SK-N-SH (cell line): ENCODE data around the gene RETSAT. TPM values are rescaled to one million over a fixed set of nuclear protein-coding genes. Genes with fewer than 3 reads are reported as not detected.

Experiments used
- CTCF ChIA-PET: fragments of 300-600, 350-600 bp; formaldehyde crosslinking; extraction: SDS; loops from one replicate; lab custom pipeline; 2021; lab: Yijun Ruan, JAX
- POLR2A ChIA-PET: fragments of 350-600 bp; sonication (Branson Sonifier 250); formaldehyde crosslinking; extraction: SDS; loops from one replicate; lab custom pipeline; 2020; ENCODE audit warnings: antibody characterized with exemption, inconsistent platforms; lab: Yijun Ruan, JAX
- DNase-seq: peaks from one replicate; pipeline ENCODE4 v3.0.0; 2012
- H2AFZ ChIP-seq: fragments of 200-600 bp; sonication (generic); 2 replicates; pipeline ENCODE4 v1.8.1; 2016; ENCODE audit warnings: antibody characterized with exemption, mild to moderate bottlenecking, low read depth
- H3F3A ChIP-seq: fragments of 200-600 bp; sonication (generic); replicated peaks from 2 replicates; pipeline ENCODE3; 2016; ENCODE audit warnings: antibody characterized with exemption, mild to moderate bottlenecking; ENCODE audit not compliant: insufficient read depth
- H3K27ac ChIP-seq, 2 experiments: fragments of 200-500 bp in 1 of 2; fragments of 200-600 bp in 1 of 2; sonication (Bioruptor generic) in 1 of 2; sonication (generic), shearing (Covaris generic) in 1 of 2; 2 replicates each; pipeline versions ENCODE4 v1.5.1 to v1.6.1; 2014 to 2016; ENCODE audit warnings: low read depth in 2 of 2, inconsistent platforms in 1 of 2, low read length in 1 of 2, mild to moderate bottlenecking in 1 of 2, mixed read lengths in 1 of 2
- H3K27me3 ChIP-seq: fragments of 200-600 bp; sonication (generic), shearing (Covaris generic); 2 replicates; pipeline ENCODE4 v1.6.1; 2016; ENCODE audit warnings: mixed run types; ENCODE audit not compliant: insufficient read depth
- H3K36me3 ChIP-seq, 2 experiments: fragments of 200-500 bp in 1 of 2; fragments of 200-600 bp in 1 of 2; sonication (Bioruptor generic) in 1 of 2; sonication (generic) in 1 of 2; replicated peaks in 1 of 2; 2 replicates each; pipeline versions ENCODE3 to v1.5.1; 2014 to 2016; ENCODE audit warnings: low read length in 1 of 2, mild to moderate bottlenecking in 1 of 2; ENCODE audit not compliant: insufficient read depth in 2 of 2, control insufficient read depth in 1 of 2
- H3K4me1 ChIP-seq, 2 experiments: fragments of 200-500 bp in 1 of 2; fragments of 200-600 bp in 1 of 2; sonication (Bioruptor generic) in 1 of 2; sonication (generic), shearing (Covaris generic) in 1 of 2; 2 replicates each; pipeline versions ENCODE4 v1.5.1 to v1.6.1; 2014 to 2016; ENCODE audit warnings: low read depth in 1 of 2, low read length in 1 of 2, mixed run types in 1 of 2; ENCODE audit not compliant: insufficient read depth in 2 of 2, control insufficient read depth in 1 of 2
- H3K4me2 ChIP-seq: fragments of 200-600 bp; sonication (generic), shearing (Covaris generic); 2 replicates; pipeline ENCODE4 v1.6.1; 2017; ENCODE audit warnings: mixed run types
- H3K4me3 ChIP-seq, 2 experiments: fragments of 200-500 bp in 1 of 2; fragments of 200-600 bp in 1 of 2; sonication (Bioruptor generic) in 1 of 2; sonication (generic), shearing (Covaris generic) in 1 of 2; 2 replicates each; pipeline versions ENCODE4 v1.5.1 to v1.8.1; 2014 to 2016; ENCODE audit warnings: low read depth in 2 of 2, inconsistent platforms in 1 of 2, low read length in 1 of 2, mild to moderate bottlenecking in 1 of 2, mixed read lengths in 1 of 2, moderate library complexity in 1 of 2
- H3K79me2 ChIP-seq: fragments of 200-600 bp; sonication (generic); 2 replicates; pipeline ENCODE4 v1.8.1; 2017; ENCODE audit warnings: mild to moderate bottlenecking; ENCODE audit not compliant: insufficient read depth
- H3K9ac ChIP-seq: fragments of 200-600 bp; sonication (generic); 2 replicates; pipeline ENCODE4 v1.6.1; 2017; ENCODE audit warnings: mixed run types
- H3K9me2 ChIP-seq: fragments of 200-600 bp; sonication (generic); 2 replicates; pipeline ENCODE4 v1.6.1; 2017; ENCODE audit warnings: mixed run types
- H3K9me3 ChIP-seq: fragments of 200-600 bp; sonication (generic); 2 replicates; pipeline ENCODE4 v1.6.1; 2017; ENCODE audit warnings: mixed run types, mild to moderate bottlenecking, moderate library complexity
- H4K20me1 ChIP-seq: fragments of 200-600 bp; sonication (generic); 2 replicates; pipeline ENCODE4 v1.6.1; 2017; ENCODE audit warnings: mild to moderate bottlenecking, mixed run types; ENCODE audit not compliant: insufficient read depth
- CHD2 ChIP-seq: fragments of 150-350 bp; IDR thresholded peaks from 2 replicates; pipeline ENCODE4 v1.6.1; 2018; ENCODE audit warnings: low read length; ENCODE audit not compliant: partially characterized antibody
- ELF1 ChIP-seq: IDR thresholded peaks from 2 replicates; pipeline ENCODE4 v1.4.0; 2012
- EZH2phosphoT487 ChIP-seq: fragments of 200-600 bp; sonication (generic); IDR thresholded peaks from 2 replicates; pipeline ENCODE4 v1.6.1; 2017; ENCODE audit warnings: low read depth, mixed run types, mild to moderate bottlenecking, antibody characterized with exemption, moderate library complexity, borderline replicate concordance
- FOXJ3 ChIP-seq: sonication (generic); formaldehyde crosslinking; IDR thresholded peaks from 2 replicates; pipeline ENCODE4 v1.5.1; 2020; ENCODE audit warnings: mild to moderate bottlenecking, missing genetic modification reagents
- FOXM1 ChIP-seq: IDR thresholded peaks from 2 replicates; pipeline ENCODE4 v1.4.0; 2012; ENCODE audit warnings: low read depth, mild to moderate bottlenecking
- GATA2 ChIP-seq: sonication (generic); formaldehyde crosslinking; IDR thresholded peaks from 2 replicates; pipeline ENCODE4 v1.5.0; 2020; ENCODE audit warnings: mild to moderate bottlenecking, missing genetic modification reagents
- JUND ChIP-seq: IDR thresholded peaks from 2 replicates; pipeline ENCODE4 v1.4.0; 2012
- MXI1 ChIP-seq: IDR thresholded peaks from 2 replicates; pipeline ENCODE4 v1.6.1; 2012; ENCODE audit warnings: mild to moderate bottlenecking, low read depth, low read length, improper control_type of control experiment
- NFIC ChIP-seq: IDR thresholded peaks from 2 replicates; pipeline ENCODE4 v1.4.0; 2012; ENCODE audit warnings: borderline replicate concordance
- POLR2AphosphoS5 ChIP-seq: IDR thresholded peaks from 2 replicates; pipeline ENCODE4 v1.6.1; 2012; ENCODE audit warnings: low read depth, low read length
- RAD21 ChIP-seq: IDR thresholded peaks from 2 replicates; pipeline ENCODE4 v1.6.1; 2012; ENCODE audit warnings: mild to moderate bottlenecking, low read length
- RFX5 ChIP-seq: IDR thresholded peaks from 2 replicates; pipeline ENCODE4 v1.6.1; 2012; ENCODE audit warnings: mild to moderate bottlenecking, improper control_type of control experiment, low read length
- RXRA ChIP-seq: IDR thresholded peaks from 2 replicates; pipeline ENCODE4 v1.4.0; 2012; ENCODE audit warnings: low read depth, mild to moderate bottlenecking, borderline replicate concordance
- TAF1 ChIP-seq: IDR thresholded peaks from 2 replicates; pipeline ENCODE4 v1.6.1; 2012; ENCODE audit warnings: low read depth, mild to moderate bottlenecking, low read length, moderate library complexity, borderline replicate concordance
- TCF12 ChIP-seq: IDR thresholded peaks from 2 replicates; pipeline ENCODE4 v1.4.0; 2012
- TEAD4 ChIP-seq: IDR thresholded peaks from 2 replicates; pipeline ENCODE4 v1.4.0; 2012; ENCODE audit warnings: mild to moderate bottlenecking, borderline replicate concordance; ENCODE audit not compliant: insufficient read depth
- YY1 ChIP-seq: IDR thresholded peaks from 2 replicates; pipeline ENCODE4 v1.4.0; 2012; ENCODE audit warnings: low read depth, mild to moderate bottlenecking
- WGBS: methylation state at CpG from one replicate; pipeline ENCODE4 v1.1.6; 2017; ENCODE audit warnings: low lambda C conversion rate; 5-methylcytosine and 5-hydroxymethylcytosine counted together
- polyA plus RNA-seq, 3 experiments: library from polyadenylated mRNA; depleted of rRNA; stranded (reverse); fragments of >200 nt; gene quantifications; 2 replicates each; pipeline ENCODE4 v1.2.3, GENCODE V29; 2012
- TF ChIP-seq, protein P1 (sequence below): IDR thresholded peaks from 2 replicates; pipeline ENCODE4 v1.4.0; 2012; ENCODE audit warnings: low read depth, borderline replicate concordance
- TF ChIP-seq, protein P2 (sequence below): IDR thresholded peaks from 2 replicates; pipeline ENCODE4; 2012
- TF ChIP-seq, protein P3 (sequence below): IDR thresholded peaks from 2 replicates; pipeline ENCODE4 v1.4.0; 2012; ENCODE audit warnings: low read depth
- TF ChIP-seq, protein P4 (sequence below): fragments of 150-350 bp; IDR thresholded peaks from 2 replicates; pipeline ENCODE4 v1.6.1; 2017; ENCODE audit warnings: antibody characterized with exemption, low read length, low read depth, borderline replicate concordance

The RETSAT gene
- polyA plus RNA-seq, 1 of the 3 experiments (the other 2 are of a cell fraction) = 28.0 TPM

DNA sequence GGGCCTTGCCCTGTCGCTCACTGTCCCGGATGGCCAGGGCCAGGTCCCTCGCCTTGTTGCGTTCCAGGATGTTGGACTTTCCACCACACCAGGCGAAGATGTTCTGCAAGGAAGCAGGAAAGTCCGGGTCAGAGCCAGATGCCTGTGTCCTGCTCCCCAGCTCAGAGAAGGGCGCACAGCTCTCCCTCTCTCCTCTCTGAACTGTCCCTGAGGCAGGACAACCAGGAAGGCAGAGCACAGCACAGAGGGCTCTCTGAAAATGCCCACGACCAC, 44.8 kb upstream of the RETSAT start:
- H3K36me3 ChIP-seq = no peaks in the 10 kb centered on the region
- H3K79me2 ChIP-seq = no peaks in the 10 kb centered on the region
- TF ChIP-seq MXI1 = no peak
- TF ChIP-seq FOXM1 = no peak
- no peak for TF ChIP-seq RXRA
- no peak for TF ChIP-seq YY1
- TF ChIP-seq POLR2AphosphoS5 = no peak
- no peak for TF ChIP-seq CHD2
- TF ChIP-seq RAD21 = no peak
- TF ChIP-seq, protein P1, sequence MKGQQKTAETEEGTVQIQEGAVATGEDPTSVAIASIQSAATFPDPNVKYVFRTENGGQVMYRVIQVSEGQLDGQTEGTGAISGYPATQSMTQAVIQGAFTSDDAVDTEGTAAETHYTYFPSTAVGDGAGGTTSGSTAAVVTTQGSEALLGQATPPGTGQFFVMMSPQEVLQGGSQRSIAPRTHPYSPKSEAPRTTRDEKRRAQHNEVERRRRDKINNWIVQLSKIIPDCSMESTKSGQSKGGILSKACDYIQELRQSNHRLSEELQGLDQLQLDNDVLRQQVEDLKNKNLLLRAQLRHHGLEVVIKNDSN = no peak
- no peak for TF ChIP-seq EZH2phosphoT487
- no peak for TF ChIP-seq JUND
- TF ChIP-seq, protein P2, sequence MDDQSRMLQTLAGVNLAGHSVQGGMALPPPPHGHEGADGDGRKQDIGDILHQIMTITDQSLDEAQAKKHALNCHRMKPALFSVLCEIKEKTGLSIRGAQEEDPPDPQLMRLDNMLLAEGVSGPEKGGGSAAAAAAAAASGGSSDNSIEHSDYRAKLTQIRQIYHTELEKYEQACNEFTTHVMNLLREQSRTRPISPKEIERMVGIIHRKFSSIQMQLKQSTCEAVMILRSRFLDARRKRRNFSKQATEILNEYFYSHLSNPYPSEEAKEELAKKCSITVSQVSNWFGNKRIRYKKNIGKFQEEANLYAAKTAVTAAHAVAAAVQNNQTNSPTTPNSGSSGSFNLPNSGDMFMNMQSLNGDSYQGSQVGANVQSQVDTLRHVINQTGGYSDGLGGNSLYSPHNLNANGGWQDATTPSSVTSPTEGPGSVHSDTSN = no peak
- TF ChIP-seq FOXJ3 (CRISPR knock-in tag) = no peak
- 0 out of 2 replicates have a peak, but pooled peaks cover 4% of the 10 kb centered on the region for H3K9me3 ChIP-seq
- H3K4me1 ChIP-seq = peaks cover 0 to 22% of the 10 kb centered on the region in 2 experiments; a peak in 1 of 4 replicates
- H3K9ac ChIP-seq = no peak overlapping the region
- ChIA-PET CTCF (interaction anchor here (0.7 kb wide), 1 partner anchor 21 kb away, joined by 4 read pairs; no protein-coding TSS in a partner anchor), POLR2A (interaction anchor here (1.9 kb wide), 1 partner anchor 71 kb away, joined by 5 read pairs; the partner anchor contains the start of gene TGOLN2)
- H3F3A ChIP-seq = no peaks in the 10 kb centered on the region
- no peak overlapping the region for H3K4me3 ChIP-seq
- no peak for DNase-seq
- no peaks in the 10 kb centered on the region for H3K27me3 ChIP-seq
- H2AFZ ChIP-seq = no peak overlapping the region
- WGBS = 79% methylated on average over 6 of the region's 8 CpGs
- H3K4me2 ChIP-seq = no peak overlapping the region
- H3K9me2 ChIP-seq = no peaks in the 10 kb centered on the region
- H4K20me1 ChIP-seq = no peaks in the 10 kb centered on the region
- no peak overlapping the region for H3K27ac ChIP-seq

DNA sequence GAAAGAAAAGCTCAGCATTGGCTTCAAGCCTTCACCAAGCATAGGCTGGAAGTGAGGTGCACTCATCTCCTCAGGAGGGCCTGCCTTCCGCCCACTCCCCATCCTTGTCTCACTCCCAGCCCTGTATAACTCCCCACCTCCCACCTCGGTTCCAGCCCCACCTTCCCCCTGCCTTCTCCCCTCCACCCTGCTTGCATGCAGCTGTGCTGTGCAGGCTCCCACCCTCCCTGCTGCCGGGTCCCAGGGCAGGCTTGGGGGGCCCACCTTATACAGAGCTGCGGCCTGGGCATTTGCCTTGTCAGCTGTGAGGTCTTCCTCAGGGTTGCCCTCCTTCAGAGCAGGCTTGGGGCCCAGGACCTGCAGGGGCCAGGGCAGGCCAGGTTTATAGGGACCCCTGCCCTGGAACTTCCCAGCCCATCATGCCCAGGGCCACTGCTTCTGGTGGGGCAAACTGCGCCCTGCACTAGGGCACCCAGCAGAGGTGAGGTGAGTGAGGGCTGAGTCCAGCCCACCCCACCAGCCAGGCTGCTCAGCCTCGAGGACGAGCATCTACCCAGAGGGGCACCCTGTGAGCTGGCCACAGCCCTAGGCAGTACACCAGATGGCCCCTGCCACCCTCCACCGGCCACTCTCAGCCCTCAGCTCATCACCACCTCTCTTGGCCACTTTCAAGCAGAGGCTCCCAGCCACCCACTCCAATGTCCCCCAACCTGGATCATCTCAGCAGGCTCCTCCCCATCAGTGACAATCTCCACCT, 44.3 kb upstream of the RETSAT start:
- Histone ChIP-seq H2AFZ (no peak overlapping the region), H3K9ac (no peak overlapping the region), H3F3A (no peaks in the 10 kb centered on the region), H3K9me2 (no peaks in the 10 kb centered on the region), H3K9me3 (0 out of 2 replicates have a peak, but pooled peaks cover 4% of the 10 kb centered on the region), H3K27ac (no peak overlapping the region), H3K4me1 (peaks cover 0 to 23% of the 10 kb centered on the region in 2 experiments; a peak in 1 of 4 replicates), H4K20me1 (no peaks in the 10 kb centered on the region), H3K4me2 (no peak overlapping the region), H3K36me3 (no peaks in the 10 kb centered on the region), H3K27me3 (no peaks in the 10 kb centered on the region), H3K4me3 (no peak overlapping the region), H3K79me2 (no peaks in the 10 kb centered on the region)
- CTCF ChIA-PET = interaction anchor here (1.2 to 1.4 kb wide), 2 partner anchors 29 to 153 kb away, joined by 3 to 4 read pairs; no protein-coding TSS in a partner anchor
- POLR2A ChIA-PET = interaction anchor here (0.8 to 1.9 kb wide), 2 partner anchors 71 to 140 kb away, joined by 3 to 5 read pairs; partner anchors contain the start of genes MAT2A and TGOLN2
- DNase-seq = no peak
- TF ChIP-seq, protein P3, sequence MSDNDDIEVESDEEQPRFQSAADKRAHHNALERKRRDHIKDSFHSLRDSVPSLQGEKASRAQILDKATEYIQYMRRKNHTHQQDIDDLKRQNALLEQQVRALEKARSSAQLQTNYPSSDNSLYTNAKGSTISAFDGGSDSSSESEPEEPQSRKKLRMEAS = no peak
- no peak for TF ChIP-seq TAF1
- no peak for TF ChIP-seq TCF12
- no peak for TF ChIP-seq JUND
- TF ChIP-seq RFX5 = no peak
- TF ChIP-seq FOXJ3 (CRISPR knock-in tag) = no peak
- no peak for TF ChIP-seq EZH2phosphoT487
- TF ChIP-seq, protein P1 = no peak
- no peak for TF ChIP-seq GATA2 (CRISPR knock-in tag)
- TF ChIP-seq NFIC = no peak
- no peak for TF ChIP-seq ELF1
- TF ChIP-seq, protein P2 = no peak
- TF ChIP-seq TEAD4 = no peak
- TF ChIP-seq RAD21 = no peak
- TF ChIP-seq, protein P4, sequence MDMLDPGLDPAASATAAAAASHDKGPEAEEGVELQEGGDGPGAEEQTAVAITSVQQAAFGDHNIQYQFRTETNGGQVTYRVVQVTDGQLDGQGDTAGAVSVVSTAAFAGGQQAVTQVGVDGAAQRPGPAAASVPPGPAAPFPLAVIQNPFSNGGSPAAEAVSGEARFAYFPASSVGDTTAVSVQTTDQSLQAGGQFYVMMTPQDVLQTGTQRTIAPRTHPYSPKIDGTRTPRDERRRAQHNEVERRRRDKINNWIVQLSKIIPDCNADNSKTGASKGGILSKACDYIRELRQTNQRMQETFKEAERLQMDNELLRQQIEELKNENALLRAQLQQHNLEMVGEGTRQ = no peak
- 82% methylated on average over 6 of the region's 8 CpGs for WGBS
